Heart right ventricle (tissue), 16 donors: ENCODE measurements around the gene CCSER1. TPM values are rescaled to one million over a fixed set of nuclear protein-coding genes. Genes with fewer than 3 reads are reported as not detected.
"Not testable (repeated sequence)": the region's sequence is repeated elsewhere in the genome, so short reads cannot be mapped to it uniquely, and the experiment has no call there.

Source experiments
- ATAC-seq, 8 donors: fragments of 200-7000 bp; cut with Tn5 transposase; one replicate each; pipeline ENCODE4 v1.9.1; 2020; ENCODE audit warnings: mild to moderate bottlenecking in 8 of 8, moderate library complexity in 8 of 8, moderate number of reproducible peaks in 1 of 8
- DNase-seq, 2 donors: peaks; one replicate each; pipeline ENCODE4 v3.0.0-alpha.2; 2020
- H3K27ac ChIP-seq, 10 donors: fragments of 200-600 bp; sonication (generic) in 2 of 10; one replicate each; pipeline versions ENCODE4 v1.5.0 to v1.8.0; 2020 to 2022; ENCODE audit warnings: mild to moderate bottlenecking in 3 of 10
- H3K27me3 ChIP-seq, 7 donors: fragments of 200-600 bp; one replicate each; pipeline ENCODE4 v1.8.0; 2021 to 2022; ENCODE audit warnings: mild to moderate bottlenecking in 2 of 7
- H3K36me3 ChIP-seq, 9 donors: fragments of 200-600 bp; sonication (generic) in 1 of 9; one replicate each; pipeline versions ENCODE4 v1.5.0 to v1.8.0; 2020 to 2022; ENCODE audit warnings: mild to moderate bottlenecking in 2 of 9
- H3K4me1 ChIP-seq, 9 donors: fragments of 200-600 bp; sonication (generic) in 1 of 9; one replicate each; pipeline versions ENCODE4 v1.5.0 to v1.8.0; 2020 to 2022; ENCODE audit warnings: mild to moderate bottlenecking in 4 of 9
- H3K4me3 ChIP-seq, 10 donors: fragments of 200-600 bp; sonication (generic) in 2 of 10; one replicate each; pipeline versions ENCODE4 v1.5.0 to v1.8.0; 2020 to 2022; ENCODE audit warnings: mild to moderate bottlenecking in 7 of 10, moderate library complexity in 2 of 10
- H3K9me3 ChIP-seq, 11 donors: fragments of 200-600 bp in 10 of 11; sonication (generic) in 2 of 11; one replicate each; pipeline versions ENCODE4 v1.5.0 to v1.8.0; 2013 to 2022; ENCODE audit warnings: mild to moderate bottlenecking in 2 of 11, control low read depth in 1 of 11, moderate library complexity in 1 of 11
- WGBS, 2 donors: extraction: QIAGEN DNeasy Blood & Tissue Kit; methylation state at CpG; one replicate each; pipeline ENCODE4 v1.1.7; 2013; ENCODE audit warnings: inconsistent platforms in 1 of 2; 5-methylcytosine and 5-hydroxymethylcytosine counted together
- intact Hi-C, 10 donors: fragments of 100-400 bp; cut with DNase I; formaldehyde crosslinking; loops; one replicate each; pipeline versions ENCODE4 v1.11.1 to v1.14.2; 2022
- polyA plus RNA-seq, 2 donors: library from polyadenylated mRNA; stranded (reverse); fragments of 200-250 nt; gene quantifications; one replicate each; pipeline ENCODE4 v1.2.3, GENCODE V29; 2013
- total RNA-seq, 10 donors: library from RNA; stranded (reverse); fragmentation: NEBNext Ultra II Directional in 3 of 10; extraction: Animal tissue kit (Norgen Biotek cat#: 25700) in 3 of 10; gene quantifications; one replicate each; pipeline versions ENCODE4 v1.2.1 to v1.2.4, GENCODE V29; 2021 to 2023
- TF ChIP-seq, protein P1 (sequence below), 9 donors: fragments of 200-600 bp; sonication (generic) in 2 of 9; IDR thresholded peaks; one replicate each; pipeline versions ENCODE4 v1.5.0 to v1.8.0; 2021 to 2022; ENCODE audit warnings: antibody characterized with exemption in 9 of 9, mild to moderate bottlenecking in 5 of 9, moderate library complexity in 1 of 9
- donor health status: Arrhythmogenic right ventricular cardiomyopathy.
- donor health status: ischemic (EF 13 %, LVEDD 7.1; RV severe dilation, severe dysfunction).
- donor health status: healthy with polysubstance abuse.
- donor health status: DM: no; HTN: yes; CAD: no.
- donor health status: DM: no; HTN: no; CAD: no.
- donor health status: ischemic (EF 25% LVEDD 6.9; RV normal size, moderate dysfunction).
- donor health status: ischemic (EF 25% LVEDD 5.7; RV mildly dilated, moderate dysfunction).
- donor health status: healthy.
- donor health status: DM: yes; HTN: yes; CAD: no.
- donor health status: Ischemic cardiomyopathy.
- donor health status: ischemic (EF 35%, LVEDD 5.7; RV mildly dilated, moderate dysfunction).
- donor health status: nonischemic (EF 11% LVEDD 7.7; RV severe dilation, severe dysfunction).
- donor health status: DM: yes; HTN: yes; CAD: no.
- donor health status: PGD.
- donor health status: ischemic (EF 29% LVEDD 5.4; RV normal size, mild dysfunction).
- donor health status: nonischemic (EF 23%, LVEDD 6.1; RV moderate dilation, normal function).

CCSER1 gene
- total and polyA plus RNA-seq, 12 donors, result 1.5 to 16.4 (median 12.0) TPM

- intact Hi-C loops, result no loop called here
- ATAC-seq, result no peak
These were observed 562.5 kb downstream of the CCSER1 start for GRCh38 chr4:90689739-90690138.

DNA sequence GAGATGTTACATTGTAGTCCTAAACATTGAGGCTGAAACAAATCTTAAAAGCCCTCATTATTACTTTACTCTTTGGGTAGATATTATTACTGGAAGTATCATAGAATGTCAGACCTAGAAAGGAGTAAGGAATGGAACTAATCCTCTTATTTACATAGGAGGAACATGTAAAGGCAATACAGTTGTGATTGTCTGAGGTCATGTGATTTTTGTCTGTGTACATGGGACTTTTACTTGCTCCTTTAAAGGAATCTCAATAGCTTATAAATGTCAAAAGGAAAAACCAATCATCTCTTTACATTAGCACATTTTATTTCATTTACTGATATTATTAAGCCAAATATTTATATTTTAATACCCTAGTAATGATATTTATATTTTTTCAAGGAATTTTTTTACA lies 568.2 kb downstream of the CCSER1 start:
- Histone ChIP-seq H3K36me3 (no peaks in the 10 kb centered on the region), H3K27me3 (no peaks in the 10 kb centered on the region), H3K4me1 (no peaks in the 10 kb centered on the region), H3K27ac (no peak overlapping the region), H3K4me3 (no peak overlapping the region), H3K9me3 (peaks cover 0 to 9% (median 0%) of the 10 kb centered on the region in 11 donors)
- DNase-seq, result no peak
- intact Hi-C loops, result loop anchor here in 1 of 10 donors (5.0 kb wide), 1 partner anchor 153 kb away; no protein-coding TSS in a partner anchor
- TF ChIP-seq, protein P1, sequence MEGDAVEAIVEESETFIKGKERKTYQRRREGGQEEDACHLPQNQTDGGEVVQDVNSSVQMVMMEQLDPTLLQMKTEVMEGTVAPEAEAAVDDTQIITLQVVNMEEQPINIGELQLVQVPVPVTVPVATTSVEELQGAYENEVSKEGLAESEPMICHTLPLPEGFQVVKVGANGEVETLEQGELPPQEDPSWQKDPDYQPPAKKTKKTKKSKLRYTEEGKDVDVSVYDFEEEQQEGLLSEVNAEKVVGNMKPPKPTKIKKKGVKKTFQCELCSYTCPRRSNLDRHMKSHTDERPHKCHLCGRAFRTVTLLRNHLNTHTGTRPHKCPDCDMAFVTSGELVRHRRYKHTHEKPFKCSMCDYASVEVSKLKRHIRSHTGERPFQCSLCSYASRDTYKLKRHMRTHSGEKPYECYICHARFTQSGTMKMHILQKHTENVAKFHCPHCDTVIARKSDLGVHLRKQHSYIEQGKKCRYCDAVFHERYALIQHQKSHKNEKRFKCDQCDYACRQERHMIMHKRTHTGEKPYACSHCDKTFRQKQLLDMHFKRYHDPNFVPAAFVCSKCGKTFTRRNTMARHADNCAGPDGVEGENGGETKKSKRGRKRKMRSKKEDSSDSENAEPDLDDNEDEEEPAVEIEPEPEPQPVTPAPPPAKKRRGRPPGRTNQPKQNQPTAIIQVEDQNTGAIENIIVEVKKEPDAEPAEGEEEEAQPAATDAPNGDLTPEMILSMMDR (IDR thresholded peaks at IDR 0.05), result no peak
- ATAC-seq, result no peak

More at GRCh38 chr4:90689739-90690138, 562.5 kb downstream of the CCSER1 start:
- TF ChIP-seq, protein P1 (IDR thresholded peaks at IDR 0.05), result no peak
- DNase-seq, result no peak
- Histone ChIP-seq H3K9me3 (no peaks in the 10 kb centered on the region), H3K27me3 (no peaks in the 10 kb centered on the region), H3K4me3 (no peak overlapping the region), H3K4me1 (no peaks in the 10 kb centered on the region), H3K36me3 (no peaks in the 10 kb centered on the region), H3K27ac (no peak overlapping the region)
- WGBS, 2 donors, result 75 to 82% methylated on average over 1 of the region's 1 CpG

GRCh38 chr4:90705501-90705900 lies 578.3 kb downstream of the CCSER1 start:
- DNase-seq, intact Hi-C loops: not testable (repeated sequence)

DNA sequence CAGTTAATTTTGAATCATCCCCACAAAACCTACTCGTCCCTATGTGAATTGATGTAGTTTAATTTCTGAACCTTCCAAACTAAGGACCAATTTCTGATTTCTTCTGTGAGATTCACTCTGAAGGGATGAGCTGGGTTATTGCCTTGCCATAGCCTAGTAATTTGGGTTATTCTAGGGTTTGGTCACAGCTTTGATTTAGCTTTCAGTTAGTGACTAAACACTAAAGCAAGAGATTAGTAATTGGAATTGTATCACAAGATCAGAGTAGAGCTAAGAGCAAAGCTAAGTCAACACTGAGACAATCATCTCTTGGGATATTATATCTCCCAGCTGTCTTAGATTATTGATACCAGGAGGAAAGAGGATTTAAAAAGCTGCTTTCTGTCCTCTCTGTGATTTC lies 588.0 kb downstream of the CCSER1 start:
- TF ChIP-seq, protein P1 (IDR thresholded peaks at IDR 0.05), result no peak
- intact Hi-C loops, result no loop called here
- Histone ChIP-seq H3K9me3 (no peaks in the 10 kb centered on the region), H3K27ac (no peak overlapping the region), H3K4me1 (no peaks in the 10 kb centered on the region), H3K36me3 (no peaks in the 10 kb centered on the region), H3K27me3 (no peaks in the 10 kb centered on the region), H3K4me3 (no peak overlapping the region)
- DNase-seq, result no peak
- 87 to 90% methylated on average over 1 of the region's 1 CpG for WGBS, 2 donors
- no peak for ATAC-seq

More at GRCh38 chr4:90705501-90705900, 578.3 kb downstream of the CCSER1 start:
- not testable (repeated sequence) for H3K4me3 ChIP-seq, H3K36me3 ChIP-seq, H3K4me1 ChIP-seq, ATAC-seq, H3K27me3 ChIP-seq, H3K27ac ChIP-seq
- WGBS, 2 donors, result 79 to 86% methylated on average over 6 of the region's 6 CpGs
- H3K9me3 ChIP-seq, result peaks cover 0 to 26% (median 0%) of the 10 kb centered on the region in 11 donors

DNA sequence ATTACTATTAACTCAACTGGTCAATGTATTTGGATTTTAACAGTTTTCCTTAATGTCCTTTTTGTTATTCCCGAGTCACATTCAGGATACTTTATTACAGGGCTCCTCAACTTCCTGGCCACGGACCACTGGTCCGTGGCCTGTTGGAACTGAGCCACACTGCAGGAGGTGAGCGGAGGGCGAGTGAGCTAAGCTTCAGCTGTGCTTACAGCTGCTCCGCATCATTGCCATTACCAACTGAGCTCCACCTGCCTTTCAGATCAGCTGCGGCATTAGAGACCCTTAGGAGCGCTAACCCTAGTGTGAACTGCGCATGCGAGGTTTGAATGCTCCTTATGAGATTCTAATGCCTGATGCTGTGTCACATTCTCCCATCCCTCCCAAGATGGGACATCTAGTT lies 591.7 kb downstream of the CCSER1 start:
- 91% methylated on average over 10 of the region's 10 CpGs for WGBS, 2 donors
- DNase-seq, result no peak

More for the DNA sequence above, 591.7 kb downstream of the CCSER1 start:
- Histone ChIP-seq H3K4me3 (no peak overlapping the region), H3K9me3 (no peaks in the 10 kb centered on the region), H3K36me3 (no peaks in the 10 kb centered on the region), H3K4me1 (no peaks in the 10 kb centered on the region), H3K27ac (no peak overlapping the region), H3K27me3 (no peaks in the 10 kb centered on the region)
- intact Hi-C loops, result no loop called here
- TF ChIP-seq, protein P1 (IDR thresholded peaks at IDR 0.05), result no peak
- ATAC-seq, result no peak
